Bronchial epithelial cell (primary cell): ENCODE measurements around the gene GIPC2. TPM values are rescaled to one million over a fixed set of nuclear protein-coding genes. Genes with fewer than 3 reads are reported as not detected.
"Not testable (repeated sequence)": the region's sequence is repeated elsewhere in the genome, so short reads cannot be mapped to it uniquely, and the experiment has no call there.

Experiments
- DNase-seq: peaks from one replicate; pipeline ENCODE4 v3.0.0-alpha.2; 2010; ENCODE audit warnings: low read depth
- FAIRE-seq: peaks from 2 replicates; lab custom pipeline; 2011; peaks lifted over from hg19 to GRCh38; lab: Jason Lieb, UNC
- H3K27me3 ChIP-seq: 2 replicates; pipeline ENCODE4 v1.5.1; 2011; ENCODE audit warnings: low read length; ENCODE audit not compliant: control insufficient read depth, insufficient read depth
- H3K36me3 ChIP-seq: 2 replicates; pipeline ENCODE4 v1.5.1; 2011; ENCODE audit warnings: low read length; ENCODE audit not compliant: control insufficient read depth, insufficient read depth
- H3K4me3 ChIP-seq: 2 replicates; pipeline ENCODE4 v1.5.1; 2011; ENCODE audit warnings: mild to moderate bottlenecking, low read depth, low read length, control low read depth
- total RNA-seq: library from RNA; depleted of rRNA; stranded (reverse); fragments of >200 nt; gene quantifications from 2 replicates; pipeline ENCODE4 v1.2.1, GENCODE V29; 2014
- TF ChIP-seq, protein P1 (sequence below): IDR thresholded peaks from 2 replicates; pipeline ENCODE4 v1.5.1; 2011; ENCODE audit warnings: mild to moderate bottlenecking, moderate library complexity, low read length, control low read depth, inconsistent platforms; ENCODE audit not compliant: insufficient read depth, severe bottlenecking

The GIPC2 gene
- total RNA-seq, 1 donor from 2014 or later, result 1.1 TPM

GRCh38 chr1:78061825-78062523 lies 16.2 kb downstream of the GIPC2 start:
- Histone ChIP-seq H3K27me3 (no peaks in the 10 kb centered on the region), H3K36me3 (no peaks in the 10 kb centered on the region), H3K4me3 (no peak overlapping the region)
- DNase-seq (peak; percentile 79), FAIRE-seq (no peak)
- TF ChIP-seq, protein P1, sequence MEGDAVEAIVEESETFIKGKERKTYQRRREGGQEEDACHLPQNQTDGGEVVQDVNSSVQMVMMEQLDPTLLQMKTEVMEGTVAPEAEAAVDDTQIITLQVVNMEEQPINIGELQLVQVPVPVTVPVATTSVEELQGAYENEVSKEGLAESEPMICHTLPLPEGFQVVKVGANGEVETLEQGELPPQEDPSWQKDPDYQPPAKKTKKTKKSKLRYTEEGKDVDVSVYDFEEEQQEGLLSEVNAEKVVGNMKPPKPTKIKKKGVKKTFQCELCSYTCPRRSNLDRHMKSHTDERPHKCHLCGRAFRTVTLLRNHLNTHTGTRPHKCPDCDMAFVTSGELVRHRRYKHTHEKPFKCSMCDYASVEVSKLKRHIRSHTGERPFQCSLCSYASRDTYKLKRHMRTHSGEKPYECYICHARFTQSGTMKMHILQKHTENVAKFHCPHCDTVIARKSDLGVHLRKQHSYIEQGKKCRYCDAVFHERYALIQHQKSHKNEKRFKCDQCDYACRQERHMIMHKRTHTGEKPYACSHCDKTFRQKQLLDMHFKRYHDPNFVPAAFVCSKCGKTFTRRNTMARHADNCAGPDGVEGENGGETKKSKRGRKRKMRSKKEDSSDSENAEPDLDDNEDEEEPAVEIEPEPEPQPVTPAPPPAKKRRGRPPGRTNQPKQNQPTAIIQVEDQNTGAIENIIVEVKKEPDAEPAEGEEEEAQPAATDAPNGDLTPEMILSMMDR, result no peak

DNA sequence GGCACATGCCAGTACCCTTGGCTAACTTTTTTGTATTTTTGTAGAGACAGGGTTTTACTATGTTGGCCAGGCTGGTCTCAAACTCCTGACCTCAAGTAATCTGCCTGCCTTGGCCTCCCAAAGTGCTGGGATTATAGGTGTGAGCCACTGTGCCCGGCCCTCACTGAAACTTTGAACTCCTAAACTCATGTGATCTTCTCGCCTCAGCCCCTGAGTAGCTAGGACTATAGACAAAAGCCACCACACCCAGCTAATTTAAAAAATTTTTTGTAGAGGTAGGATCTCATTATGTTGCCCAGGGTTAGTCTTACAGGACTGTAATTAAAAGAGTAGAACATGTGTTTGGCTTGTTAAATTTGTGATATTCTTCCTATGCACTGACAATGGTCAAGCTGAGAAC lies 19.1 kb downstream of the GIPC2 start:
- not testable (repeated sequence) for H3K4me3 ChIP-seq, H3K27me3 ChIP-seq, FAIRE-seq, H3K36me3 ChIP-seq, DNase-seq

- H3K4me3 ChIP-seq, result no peak overlapping the region
- H3K27me3 ChIP-seq, result no peaks in the 10 kb centered on the region
- DNase-seq (no peak), FAIRE-seq (no peak)
- TF ChIP-seq, protein P1, result no peak
- H3K36me3 ChIP-seq, result no peaks in the 10 kb centered on the region
These were observed 23.0 kb downstream of the GIPC2 start for GRCh38 chr1:78068681-78069283.

GRCh38 chr1:78069784-78070183 lies 24.0 kb downstream of the GIPC2 start:
- DNase-seq (peak; percentile 64), FAIRE-seq (no peak)
- Histone ChIP-seq H3K27me3 (no peaks in the 10 kb centered on the region), H3K4me3 (no peak overlapping the region), H3K36me3 (no peaks in the 10 kb centered on the region)
- TF ChIP-seq, protein P1, result no peak

- TF ChIP-seq, protein P1, result no peak
- FAIRE-seq (no peak), DNase-seq (no peak)
These were observed 24.4 kb downstream of the GIPC2 start for GRCh38 chr1:78070210-78070609.

DNA sequence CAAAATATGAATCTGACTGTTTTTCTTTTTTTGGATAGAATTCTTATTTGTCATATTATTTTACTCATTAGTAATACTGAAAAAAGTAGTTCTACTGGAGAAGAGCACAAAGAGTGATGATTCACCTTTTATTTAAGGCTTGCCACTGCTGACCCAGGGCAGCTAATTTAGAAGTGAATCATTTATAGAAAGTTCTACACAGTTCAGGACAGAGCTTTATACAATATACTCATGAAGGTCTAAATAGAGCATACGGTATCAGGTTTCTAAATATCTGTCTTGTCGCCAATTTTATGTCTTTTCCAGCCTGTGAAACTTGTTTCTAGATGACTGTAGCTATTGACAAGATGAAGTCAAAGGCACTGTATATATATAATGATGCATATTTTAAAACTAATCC lies 25.0 kb downstream of the GIPC2 start:
- Histone ChIP-seq H3K36me3 (no peaks in the 10 kb centered on the region), H3K4me3 (no peak overlapping the region), H3K27me3 (no peaks in the 10 kb centered on the region)
- TF ChIP-seq, protein P1, result no peak
- FAIRE-seq (no peak), DNase-seq (peak; percentile 97)

More at GRCh38 chr1:78070210-78070609, 24.4 kb downstream of the GIPC2 start:
- Histone ChIP-seq H3K27me3 (no peaks in the 10 kb centered on the region), H3K36me3 (no peaks in the 10 kb centered on the region), H3K4me3 (no peak overlapping the region)
